HG03439 (cell line): ENCODE data around the gene ARL6IP5.

Experiments used
- ATAC-seq: cut with Tn5 transposase; IDR thresholded peaks from one replicate; pipeline ENCODE4 v1.9.1; 2021; ENCODE audit warnings: mild to moderate bottlenecking, moderate library complexity; ENCODE audit not compliant: unreplicated experiment

The ARL6IP5 gene

DNA sequence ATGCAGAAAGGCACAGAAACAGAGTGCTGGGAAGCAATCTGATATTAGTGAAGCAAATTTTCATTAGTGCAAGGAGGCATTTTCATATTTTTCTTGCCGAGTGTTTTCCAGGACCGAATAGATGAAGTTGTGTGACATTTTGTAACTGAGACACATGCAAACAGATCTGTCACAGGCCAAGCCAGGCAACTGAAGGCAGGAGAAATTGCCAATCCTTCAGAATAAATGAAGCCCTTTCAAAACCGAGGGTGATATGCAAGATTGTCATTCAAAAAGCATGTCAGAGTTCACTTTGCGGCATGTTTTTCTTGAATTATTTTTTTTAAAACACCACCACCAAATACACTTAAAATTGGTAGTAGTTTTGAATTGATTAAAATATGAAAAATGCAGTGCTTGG, 31.4 kb downstream of the ARL6IP5 start:
- no peak for ATAC-seq

DNA sequence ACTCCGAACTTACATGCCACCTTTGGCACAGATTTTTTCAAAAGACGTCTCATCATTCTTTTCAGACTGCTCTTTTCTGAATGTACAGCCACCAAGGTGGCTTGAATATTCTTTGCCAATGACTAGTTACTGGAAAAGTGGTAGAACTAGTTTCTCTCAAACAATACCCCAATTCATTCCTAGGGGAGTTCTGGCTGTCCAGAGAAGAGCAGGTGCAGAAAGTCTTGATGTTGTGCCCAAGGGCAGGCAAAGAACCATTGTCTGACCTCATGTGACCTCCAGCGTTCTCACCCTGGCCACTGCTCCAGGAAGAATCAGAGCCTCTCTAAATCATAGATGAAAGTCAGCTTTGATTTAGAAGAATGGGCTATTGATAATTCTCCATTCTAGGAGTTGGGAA, 32.2 kb downstream of the ARL6IP5 start:
- ATAC-seq, result no peak

DNA sequence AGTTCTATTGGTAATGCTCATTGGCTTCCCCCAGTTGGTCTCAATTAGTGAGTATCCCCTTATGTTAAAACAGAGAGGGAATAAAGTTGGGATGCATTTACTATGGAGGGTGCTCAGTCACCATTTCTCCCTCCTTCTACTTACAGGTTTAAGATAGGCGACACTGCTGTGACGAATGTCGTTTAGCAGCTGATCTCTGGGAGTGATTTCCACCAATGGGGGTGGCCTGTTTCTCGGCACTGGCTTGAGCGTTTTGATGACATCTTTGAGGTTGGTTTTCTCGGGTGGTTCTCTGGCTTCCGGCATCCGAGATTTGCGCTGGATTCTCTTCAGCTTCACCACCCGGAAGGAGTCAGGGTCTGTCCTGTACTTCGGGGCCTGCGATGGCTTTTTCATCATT, 33.8 kb downstream of the ARL6IP5 start:
- no peak for ATAC-seq

DNA sequence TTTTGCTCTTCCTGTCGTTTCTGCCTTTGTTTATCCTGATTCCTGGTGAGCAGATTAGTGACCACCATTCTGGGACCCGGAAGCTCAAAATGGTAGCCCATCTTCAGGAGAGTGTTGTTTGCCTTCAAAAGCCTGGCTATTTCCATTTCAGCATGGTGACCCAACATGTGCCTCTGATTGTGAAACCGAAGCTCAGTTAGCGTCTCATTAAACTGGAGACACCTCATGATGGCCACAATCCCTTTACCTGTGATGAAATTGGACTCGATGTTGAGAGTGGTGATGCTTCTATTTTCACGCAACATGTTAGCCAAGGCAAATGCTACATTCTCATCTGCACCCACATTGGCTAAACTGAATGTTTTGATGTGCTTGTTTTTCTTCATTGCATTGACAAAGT, 34.4 kb downstream of the ARL6IP5 start:
- ATAC-seq, result no peak

DNA sequence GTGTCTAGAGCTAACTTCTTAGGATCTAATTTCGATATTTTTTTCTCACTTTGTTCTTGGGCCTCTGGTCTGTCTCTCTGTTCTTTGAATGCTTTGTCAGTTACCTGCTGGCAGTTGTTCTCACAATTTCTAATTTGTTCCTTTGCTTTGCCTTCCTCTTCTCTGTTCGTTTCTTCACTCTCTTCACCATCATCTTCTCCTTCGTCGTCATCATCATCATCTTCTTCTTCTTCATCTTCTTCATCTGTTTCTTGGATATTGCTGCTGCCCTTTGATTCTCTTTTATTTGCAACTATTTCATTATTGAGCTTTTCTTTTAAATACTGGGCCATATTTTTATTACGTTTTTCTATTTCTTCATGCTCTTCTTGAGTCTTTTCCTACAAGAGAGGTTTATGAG, 34.9 kb downstream of the ARL6IP5 start:
- ATAC-seq, result no peak

- peak; percentile 89 for ATAC-seq
Observed at GRCh38 chr3:69120879-69121464, 36.2 kb downstream of the ARL6IP5 start.

- no peak for ATAC-seq
Observed at GRCh38 chr3:69121513-69121912, 36.8 kb downstream of the ARL6IP5 start.

- no peak for ATAC-seq
Observed at GRCh38 chr3:69121950-69122349, 37.2 kb downstream of the ARL6IP5 start.

DNA sequence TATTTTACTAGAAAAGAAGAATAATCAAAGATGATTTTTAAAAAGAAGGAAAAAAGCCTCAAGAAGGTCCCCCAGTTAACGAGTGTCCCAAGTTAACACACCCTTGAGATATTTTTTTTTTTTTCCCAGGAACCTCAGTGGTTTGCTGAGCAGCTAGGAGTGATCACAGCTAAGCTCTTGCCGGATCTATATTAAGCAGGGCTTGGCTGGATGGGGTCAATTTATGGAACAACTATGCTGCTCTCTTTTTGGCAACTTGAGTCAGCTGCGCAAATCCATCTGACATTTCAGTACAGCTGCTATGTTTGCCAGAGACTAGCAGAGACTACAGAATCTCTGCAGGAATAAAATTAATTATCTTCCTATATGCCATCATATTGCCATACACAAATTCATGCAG, 37.7 kb downstream of the ARL6IP5 start, which contains the start of gene LMOD3:
TSS of gene LMOD3 (minus strand) at position 193 of the 400 bp plus-strand sequence. CDS start 209 bp downstream, outside the sequence.
- no peak for ATAC-seq

GRCh38 chr3:69126216-69126615, 41.5 kb downstream of the ARL6IP5 start:
- no peak for ATAC-seq

- no peak for ATAC-seq
Observed at GRCh38 chr3:69126999-69127398, 42.3 kb downstream of the ARL6IP5 start.

GRCh38 chr3:69128509-69128908, 43.8 kb downstream of the ARL6IP5 start:
- ATAC-seq, result no peak

- ATAC-seq, result no peak
Observed at GRCh38 chr3:69129531-69129930, 44.8 kb downstream of the ARL6IP5 start.

DNA sequence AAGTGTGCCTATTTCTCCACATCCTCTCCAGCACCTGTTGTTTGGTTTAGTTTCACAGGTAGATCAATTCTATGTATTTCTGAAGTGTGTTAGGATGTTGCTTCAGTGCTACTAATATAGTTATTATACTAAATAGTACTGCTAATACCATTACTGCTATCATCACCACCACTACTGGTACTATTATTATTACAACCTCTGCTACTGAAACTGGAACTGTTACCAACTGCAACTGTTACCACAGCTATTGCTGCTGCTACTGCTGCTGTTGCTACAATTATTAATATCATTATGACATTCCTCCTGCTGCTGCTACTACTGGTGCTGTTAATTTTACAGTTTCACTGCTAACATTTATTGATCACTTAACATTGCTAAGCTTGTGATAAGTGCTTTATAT, 46.0 kb downstream of the ARL6IP5 start:
- ATAC-seq, result peak; percentile 99

DNA sequence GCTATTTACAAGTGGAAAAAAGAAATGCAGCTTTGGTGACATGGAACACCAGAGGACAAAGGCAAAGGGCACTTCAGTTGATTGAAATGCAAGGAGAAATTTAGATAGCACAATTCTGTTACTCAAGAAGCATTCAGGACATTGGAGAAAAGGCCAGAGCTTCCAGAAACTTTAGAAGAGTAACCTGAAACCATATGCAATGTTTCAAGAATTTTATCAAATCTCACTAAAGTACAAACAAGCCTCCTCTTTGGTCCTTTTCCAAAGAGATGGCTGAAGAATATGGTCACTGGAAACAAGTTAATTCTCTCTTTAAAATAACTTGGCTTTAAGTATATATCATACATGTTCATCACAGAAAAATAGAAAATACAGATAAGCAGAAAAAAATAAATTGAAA, 52.3 kb downstream of the ARL6IP5 start:
- ATAC-seq, result no peak

DNA sequence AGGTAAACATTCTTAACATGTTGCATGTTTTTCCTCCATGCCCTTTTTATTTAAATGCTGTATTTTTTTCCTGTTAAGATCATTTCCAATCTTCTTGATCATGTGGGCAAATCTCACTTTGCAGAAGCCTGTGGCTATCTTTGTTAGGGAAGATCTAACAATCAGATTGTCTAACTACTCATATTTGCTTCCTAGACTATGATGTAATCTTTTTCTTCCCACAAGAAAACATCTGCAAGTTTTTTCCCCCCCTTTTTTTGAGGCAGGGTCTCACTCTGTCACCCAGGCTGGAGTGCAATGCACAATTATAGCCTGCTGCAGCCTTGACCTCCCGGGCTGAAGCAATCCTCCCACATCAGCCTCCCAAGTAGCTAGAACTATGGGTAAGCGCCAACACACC, 52.7 kb downstream of the ARL6IP5 start:
- ATAC-seq, result no peak

GRCh38 chr3:69141313-69141712, 56.6 kb downstream of the ARL6IP5 start:
- ATAC-seq, result no peak

GRCh38 chr3:69142090-69142489, 57.4 kb downstream of the ARL6IP5 start:
- no peak for ATAC-seq

- ATAC-seq, result no peak
Observed at GRCh38 chr3:69142797-69143454, 58.2 kb downstream of the ARL6IP5 start.

- no peak for ATAC-seq
Observed at GRCh38 chr3:69143612-69144011, 58.9 kb downstream of the ARL6IP5 start.

DNA sequence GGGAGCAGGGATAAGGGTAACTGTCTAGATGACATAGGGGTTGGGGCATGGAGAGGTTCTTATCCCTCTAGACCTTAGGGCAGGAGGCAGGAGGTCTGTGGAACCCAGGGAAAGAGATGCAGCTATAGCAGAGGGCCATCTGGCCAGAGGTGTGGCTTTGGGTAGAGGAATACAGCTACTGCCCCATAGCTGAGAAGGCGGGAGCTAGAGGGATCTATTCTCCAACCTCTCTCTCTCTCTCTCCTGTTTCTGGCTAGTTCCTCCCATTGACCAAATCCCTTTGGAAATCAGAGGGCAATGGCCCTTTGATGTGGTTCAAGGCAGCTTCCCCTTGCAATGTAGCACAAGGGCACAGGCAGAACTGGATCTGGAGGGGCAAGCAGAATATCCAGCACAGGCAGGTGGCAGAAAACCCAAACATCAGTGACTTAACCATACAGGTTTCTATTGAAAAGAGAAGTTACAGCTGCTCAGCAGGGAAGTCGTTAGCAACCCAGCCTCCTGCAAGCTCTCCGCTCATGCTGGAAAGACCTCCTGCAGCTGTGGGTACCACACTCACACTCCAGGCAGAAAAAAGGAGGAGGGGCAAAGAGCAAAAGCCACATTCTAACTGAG, 60.0 kb downstream of the ARL6IP5 start:
- ATAC-seq, result no peak

GRCh38 chr3:69145688-69146087, 61.0 kb downstream of the ARL6IP5 start:
- ATAC-seq, result no peak
